Fibroblast of the conjunctiva (primary cell): Measurements from ENCODE around the gene GPX2.

ENCODE experiments used
- DNase-seq: peaks from one replicate; pipeline ENCODE4 v3.0.0-alpha.2; 2010; ENCODE audit warnings: low read depth

GPX2 gene

DNA sequence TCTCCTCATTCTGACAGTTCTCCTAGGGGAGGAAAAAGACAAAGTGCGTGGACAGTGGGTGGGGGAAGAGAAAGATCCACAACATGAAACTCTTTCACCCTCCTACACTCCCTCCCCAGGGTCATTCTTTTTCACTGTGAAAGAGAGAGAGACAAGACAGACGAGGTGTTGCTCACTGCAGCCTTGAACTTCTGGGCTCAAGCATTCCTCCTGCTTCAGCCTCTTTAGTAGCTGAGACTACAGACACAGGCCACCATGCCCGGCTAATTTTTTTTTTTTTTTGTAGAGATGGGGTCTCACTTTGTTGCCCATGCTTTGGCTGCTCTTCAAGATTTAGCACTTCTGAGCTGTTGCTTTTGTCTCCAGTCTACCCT, 2.7 kb downstream of the GPX2 start:
- DNase-seq, result no peak

DNA sequence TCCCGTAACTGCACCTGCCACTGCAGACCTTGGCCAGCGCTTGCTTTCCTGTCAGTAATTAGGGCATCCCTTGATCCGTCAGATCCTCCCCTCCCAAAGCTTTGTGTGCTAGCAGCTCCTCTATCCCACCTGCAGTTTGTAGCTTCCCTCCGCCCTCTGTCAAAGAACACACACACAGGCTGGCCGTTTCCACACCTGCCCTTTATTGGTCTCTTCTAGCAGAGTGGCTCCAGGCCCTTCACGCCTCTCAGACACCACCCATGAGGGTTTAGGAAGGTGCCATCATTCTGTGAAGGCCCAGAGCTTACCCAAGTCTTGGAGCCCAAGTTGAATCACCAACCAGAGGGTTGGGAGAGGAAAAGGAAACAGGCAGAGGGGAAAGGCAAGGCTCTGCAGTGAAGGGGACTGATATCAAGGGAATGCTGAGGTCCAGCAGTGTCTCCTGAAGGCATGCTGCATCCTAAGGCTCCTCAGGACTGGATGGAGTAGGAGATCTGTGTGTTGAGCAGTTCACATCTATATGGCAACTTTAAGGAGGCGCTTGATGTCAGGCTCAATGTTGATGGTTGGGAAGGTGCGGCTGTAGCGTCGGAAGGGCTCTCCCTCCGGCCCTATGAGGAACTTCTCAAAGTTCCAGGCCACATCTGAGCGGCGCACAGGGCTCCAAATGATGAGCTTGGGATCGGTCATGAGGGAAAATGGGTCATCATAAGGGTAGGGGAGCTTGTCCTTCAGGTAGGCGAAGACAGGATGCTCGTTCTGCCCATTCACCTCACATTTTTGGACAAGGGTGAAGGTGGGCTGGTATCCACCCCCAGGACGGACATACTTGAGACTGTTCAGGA, 3.4 kb downstream of the GPX2 start:
- no peak for DNase-seq

DNA sequence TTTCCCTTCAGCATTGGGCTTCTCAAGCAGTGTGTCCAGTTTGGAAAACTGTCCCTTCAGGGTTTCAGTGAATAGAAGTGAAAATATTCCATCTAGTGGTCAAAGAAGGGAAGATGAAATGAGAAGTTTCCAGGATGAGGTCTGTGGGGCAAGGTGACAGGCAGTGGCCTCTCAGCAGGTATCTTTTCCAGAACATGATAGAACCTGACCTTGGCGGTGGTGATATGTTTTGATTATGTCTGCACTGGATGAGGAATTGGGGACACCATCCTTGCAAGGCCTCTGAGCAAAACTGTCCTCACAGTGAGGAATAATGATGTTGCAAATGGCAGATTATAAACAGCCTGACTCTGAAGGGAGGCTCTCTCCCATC, 4.7 kb downstream of the GPX2 start:
- DNase-seq, result no peak

DNA sequence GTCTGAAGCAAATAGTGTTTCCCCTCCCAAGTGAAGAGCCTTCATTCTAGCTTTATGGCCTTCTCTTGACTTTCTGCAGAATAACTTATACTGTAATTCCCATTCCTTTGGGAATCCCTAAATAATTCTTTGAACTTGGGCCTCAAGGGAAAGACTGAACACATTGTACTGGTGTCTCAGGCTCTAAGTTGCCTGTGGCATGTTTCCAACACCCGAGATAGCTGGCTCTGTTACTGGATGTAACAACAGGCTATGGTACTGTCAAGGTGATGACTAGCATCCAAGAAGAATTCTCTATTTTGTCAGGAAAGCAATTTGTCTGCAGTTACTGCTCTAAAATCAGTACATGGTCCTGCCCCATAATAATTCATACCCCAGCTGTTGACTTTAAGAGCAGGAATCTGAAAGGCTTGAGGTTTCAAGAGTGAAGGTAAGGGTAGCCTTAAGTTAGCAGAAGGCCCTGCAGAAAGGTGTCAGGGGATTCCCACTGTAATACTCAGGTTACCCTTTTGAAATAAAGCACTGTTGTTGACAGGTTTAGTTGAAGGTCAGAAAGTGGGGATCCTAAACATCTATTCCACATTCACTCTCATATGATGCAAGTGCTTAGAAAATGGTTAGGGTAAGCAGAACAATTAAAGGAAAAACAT, 5.2 kb downstream of the GPX2 start:
- DNase-seq, result no peak

DNA sequence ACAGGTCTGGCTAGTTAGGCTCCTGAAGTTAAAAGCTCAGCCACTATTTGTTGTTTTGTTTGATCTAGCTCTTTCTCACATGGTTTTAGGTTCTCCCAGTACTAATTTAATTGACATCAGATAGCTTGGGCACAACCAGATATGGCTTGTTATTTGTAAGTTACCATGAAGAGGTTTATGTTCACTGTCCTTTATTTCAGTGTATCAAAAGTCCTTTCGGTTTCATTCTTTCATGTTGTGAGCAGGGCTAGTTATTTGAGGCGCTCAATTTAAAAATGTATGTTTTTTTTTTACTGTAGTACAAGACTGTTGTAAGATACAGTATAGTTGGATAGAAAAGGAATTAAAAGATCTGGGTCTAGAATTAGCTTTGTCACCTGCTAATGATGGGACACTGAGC, 7.0 kb downstream of the GPX2 start:
- DNase-seq, result no peak

DNA sequence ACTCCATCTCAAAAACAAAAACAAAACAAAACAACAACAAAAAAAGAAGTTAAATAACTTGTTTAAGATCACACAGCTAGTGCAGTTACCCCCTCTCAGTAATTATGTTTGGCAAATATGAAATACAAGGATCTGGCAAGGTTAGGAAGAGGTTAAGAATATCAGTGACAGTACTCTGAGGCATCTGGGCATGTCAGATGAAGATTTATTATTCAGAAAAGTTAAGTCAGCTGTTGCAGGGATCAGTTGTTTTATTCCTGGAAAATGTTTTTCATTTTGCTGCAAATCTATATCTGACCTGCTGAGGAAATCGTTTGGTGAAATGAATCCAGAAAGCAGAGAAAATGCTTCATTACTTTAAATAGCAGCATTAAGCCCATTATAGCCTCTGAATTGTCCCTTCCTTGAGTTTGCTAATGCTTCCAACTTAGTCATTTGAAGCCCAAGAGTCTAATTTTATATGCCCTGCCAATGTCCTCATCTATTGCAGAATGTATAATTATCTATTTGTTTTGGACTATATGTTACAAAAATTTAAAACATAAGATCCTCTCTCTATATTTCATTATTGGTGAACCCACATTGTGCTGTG, 8.1 kb downstream of the GPX2 start:
- DNase-seq, result no peak

DNA sequence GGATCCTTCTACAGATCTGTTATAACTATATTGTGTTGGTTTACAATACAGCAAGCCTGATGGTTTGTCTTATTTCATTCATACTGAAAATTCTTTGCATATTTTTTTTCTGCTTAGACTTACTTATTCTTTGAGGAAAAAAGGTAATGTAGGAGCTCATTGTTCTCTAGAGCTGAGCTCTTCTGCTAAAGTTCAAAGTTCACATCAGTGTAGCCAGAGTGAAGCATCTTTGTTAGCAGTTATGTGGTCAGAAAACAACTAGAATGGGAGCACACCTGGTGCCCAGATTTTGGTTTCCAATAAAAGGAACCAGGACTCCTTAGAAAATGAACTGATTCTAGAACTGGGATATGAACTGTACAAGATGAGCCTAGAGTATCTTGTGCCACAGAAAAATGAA, 10.3 kb downstream of the GPX2 start:
- no peak for DNase-seq

DNA sequence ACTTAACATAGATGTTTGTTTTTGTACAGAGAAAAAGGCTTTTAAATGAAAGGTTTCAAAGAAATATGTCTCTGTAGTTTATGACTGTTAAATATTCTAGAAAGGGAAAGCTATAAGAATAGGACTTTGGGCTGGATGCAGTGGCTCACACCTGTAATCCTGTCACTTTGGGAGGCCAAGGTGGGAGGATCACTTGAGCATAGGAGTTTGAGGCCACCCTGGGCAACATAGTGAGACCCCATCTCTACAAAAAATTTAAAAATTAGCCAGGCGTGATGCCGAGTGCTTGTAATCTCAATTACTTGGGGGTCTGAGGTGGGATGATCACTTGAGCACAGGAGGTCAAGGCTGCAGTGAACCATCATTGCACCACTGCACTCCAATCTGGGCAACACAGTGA, 11.4 kb downstream of the GPX2 start:
- DNase-seq, result no peak

DNA sequence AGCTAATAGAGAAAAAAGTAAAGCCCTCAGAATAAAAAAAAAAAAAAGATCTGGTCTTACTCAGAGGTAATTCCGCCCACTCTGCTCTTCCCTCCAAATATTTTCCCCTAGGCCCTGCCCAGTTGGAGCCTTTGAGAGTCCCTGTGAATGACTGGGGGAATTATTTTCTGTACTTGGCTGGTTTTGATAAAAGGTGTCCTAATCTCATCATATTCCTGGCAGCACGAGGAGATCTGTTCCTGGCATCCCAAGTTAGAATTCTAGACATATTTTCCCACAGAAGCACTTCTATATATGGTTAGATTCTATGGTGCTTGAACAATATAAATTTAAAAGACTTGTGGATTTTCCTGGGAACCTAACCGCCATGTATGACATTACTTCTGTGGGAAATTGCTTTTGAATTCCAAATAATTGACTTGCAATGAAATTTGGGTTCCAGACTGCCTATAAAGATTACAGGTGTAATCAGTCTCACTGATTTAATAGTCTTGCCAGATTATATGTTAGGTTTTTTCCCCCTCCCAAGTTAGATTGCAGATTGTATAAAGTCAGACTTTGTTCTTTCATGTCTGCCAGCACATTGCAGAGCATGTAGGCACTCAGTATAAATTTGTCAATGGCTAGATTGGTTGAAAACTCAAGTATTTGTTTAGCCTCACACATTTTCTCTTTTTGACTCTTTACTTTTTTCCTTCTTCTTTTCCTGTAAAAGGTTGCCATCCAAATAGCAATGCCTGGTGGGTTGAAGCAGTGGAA, 12.3 kb downstream of the GPX2 start:
- no peak for DNase-seq

DNA sequence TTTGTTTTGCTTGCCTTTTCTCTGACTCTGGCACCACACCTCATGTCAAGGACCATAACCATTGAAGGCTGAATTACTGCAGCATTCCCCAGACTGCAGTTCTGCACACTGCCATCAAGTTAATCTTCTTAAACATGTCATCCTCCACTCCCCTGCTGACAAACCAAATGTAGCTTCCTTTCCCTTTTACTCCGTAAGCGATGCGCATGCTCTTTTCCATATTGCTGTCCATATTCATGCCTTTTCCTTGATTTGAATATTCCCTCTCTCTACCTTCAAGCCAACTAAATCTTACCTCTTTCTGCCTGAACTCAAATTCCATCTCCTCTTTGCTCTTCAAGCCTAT, 13.6 kb downstream of the GPX2 start:
- DNase-seq, result no peak

DNA sequence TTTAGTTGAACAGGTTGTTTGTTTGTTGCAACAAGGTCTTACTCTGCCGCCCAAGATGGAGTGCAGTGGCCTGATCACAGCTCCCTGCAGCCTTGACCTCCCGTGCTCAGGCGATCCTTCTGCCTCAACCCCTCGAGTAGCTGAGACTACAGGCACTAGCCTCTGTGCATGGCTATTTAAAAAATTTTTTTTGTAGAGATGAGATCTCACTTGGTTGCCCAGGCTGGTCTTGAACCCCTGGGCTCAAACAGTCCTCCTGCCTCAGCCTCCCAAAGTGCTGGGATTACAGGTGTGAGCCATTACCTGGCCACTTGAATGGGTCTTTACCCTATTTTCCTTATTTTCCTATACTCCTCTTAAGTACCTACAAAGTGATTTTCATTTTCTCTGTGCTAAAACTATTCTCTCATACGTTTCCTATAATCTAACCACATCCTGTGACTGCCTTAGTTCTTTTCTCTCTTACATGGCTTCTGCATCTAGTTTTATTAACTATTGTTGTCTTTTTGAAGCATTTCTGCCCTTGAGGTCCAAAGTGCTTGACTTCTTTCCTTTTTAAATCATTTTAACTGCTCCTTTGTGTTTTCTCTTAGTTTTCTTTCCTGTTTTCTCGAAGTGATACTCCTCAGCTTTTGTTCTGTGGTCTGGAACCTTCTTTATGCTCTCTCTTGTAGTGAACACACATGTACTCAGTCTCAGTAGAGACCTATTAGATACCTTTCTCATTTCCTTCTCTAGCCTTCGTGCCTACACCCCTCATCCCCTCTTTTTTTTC, 14.1 kb downstream of the GPX2 start:
- no peak for DNase-seq

DNA sequence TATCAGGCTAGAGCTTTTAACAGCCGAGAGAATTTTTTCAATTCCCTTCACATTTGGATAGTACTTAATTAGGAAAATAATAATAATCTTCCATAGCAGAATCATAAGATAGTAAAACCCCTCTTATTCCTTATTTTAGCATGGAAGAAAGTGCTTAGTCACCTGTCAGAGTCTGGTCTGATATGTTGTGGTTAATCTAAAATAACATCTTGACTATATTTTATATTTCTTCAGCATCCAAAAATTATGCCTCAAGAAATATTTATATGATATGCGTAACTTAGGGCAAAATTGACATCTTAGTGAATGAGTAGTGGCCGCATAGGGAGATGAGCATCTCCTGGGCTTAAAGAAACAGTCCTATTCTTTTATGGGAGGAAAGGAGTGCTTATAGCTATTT, 15.5 kb downstream of the GPX2 start:
- no peak for DNase-seq

DNA sequence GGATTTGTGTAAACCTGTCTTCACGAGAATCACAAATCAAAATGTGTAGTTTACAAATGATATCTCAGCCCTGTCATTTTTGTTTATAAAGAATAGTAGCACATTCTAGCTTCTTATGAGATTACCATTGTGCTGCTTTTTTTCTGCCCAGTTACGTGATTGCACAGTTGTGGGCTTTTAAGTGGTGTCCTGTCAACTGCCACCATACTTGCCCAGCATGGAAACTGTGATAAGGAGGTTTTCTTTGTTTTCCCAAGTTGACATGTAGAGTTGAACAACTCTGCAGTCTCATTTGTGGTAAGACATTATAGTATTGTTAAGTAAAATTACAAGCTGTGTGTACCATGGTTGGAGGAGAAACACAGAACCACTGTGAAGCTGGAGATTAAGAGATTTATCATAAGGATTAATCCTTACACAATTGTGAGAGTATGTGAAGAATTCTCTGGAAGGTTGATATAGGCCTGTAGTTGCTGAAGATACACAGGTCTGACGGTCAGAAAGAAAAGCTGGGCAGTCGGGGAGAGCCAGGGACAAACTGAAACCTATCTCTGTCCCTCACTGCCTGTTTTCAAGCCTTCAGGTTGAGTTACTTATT, 16.0 kb downstream of the GPX2 start:
- DNase-seq, result no peak

DNA sequence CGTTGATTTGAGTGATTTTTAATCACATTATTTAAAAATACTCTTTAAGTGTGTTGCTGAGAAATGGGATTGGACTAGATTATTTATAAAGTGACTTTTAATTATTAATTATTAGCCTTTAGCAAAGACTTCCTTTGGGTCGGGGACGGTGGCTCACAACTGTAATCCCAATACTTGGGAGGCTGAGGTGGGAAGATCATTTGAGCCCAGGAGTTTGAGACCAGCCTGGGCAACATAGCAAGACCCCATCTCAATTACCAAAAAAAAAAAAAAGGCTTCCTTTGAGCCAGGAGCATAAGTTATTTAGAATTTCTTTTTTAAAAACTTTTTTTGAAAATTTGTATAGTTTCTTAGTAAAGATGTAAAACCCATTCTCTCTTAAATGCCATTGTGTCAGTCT, 19.5 kb downstream of the GPX2 start:
- DNase-seq, result no peak

DNA sequence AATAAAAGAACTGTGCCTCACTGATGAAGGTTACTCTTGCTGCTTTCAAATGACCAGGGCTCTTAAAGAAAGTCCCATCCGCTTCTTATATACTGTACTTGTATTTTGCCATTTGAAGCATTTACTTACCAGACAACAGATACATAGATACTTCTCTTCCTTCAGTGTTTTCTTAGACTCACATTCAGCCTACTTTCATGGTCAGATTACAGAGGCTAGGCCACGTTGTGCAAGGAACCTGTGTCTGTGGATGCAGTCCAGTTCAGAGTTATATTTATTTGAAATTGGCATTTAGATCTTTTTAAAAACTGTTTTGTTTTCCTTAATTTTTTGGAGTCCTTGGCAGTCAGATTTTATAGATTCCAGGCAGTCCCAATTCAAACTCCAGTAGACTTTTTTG, 22.1 kb downstream of the GPX2 start:
- DNase-seq, result no peak

DNA sequence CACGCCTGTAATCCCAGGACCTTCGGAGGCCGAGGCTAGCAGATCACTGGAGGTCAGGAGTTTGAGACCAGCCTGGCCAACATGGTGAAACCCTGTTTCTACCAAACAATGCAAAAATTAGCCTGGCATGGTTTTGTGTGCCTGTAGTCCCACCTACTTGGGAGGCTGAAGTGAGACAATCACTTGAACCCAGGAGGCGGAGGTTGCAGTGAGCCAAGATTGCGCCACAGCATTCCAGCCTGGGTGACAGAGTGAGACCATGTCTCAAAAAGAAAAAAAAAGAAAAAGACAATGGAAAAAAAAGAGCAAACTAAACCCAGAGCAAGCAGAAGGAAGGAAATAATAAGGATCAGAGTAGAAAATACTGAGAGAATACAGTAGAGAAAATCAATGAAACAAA, 22.9 kb downstream of the GPX2 start:
- DNase-seq, result no peak

DNA sequence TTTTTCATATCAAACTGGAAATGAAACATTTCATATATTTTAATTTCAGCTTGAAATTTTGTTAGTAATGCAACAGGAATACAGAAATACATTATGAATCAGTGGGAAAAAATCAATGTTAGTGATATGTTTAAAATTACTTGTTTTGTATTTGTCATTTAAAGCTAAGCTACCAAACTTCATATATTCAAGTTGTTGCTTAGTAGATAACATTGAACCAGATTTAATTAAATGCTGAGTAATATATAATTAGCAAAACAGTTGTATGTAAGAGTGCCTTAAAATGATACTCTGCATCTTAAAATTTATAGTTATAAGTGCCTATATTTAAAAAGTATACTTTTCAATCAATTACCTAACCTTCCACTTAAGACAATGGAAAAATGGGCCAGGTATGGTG, 23.3 kb downstream of the GPX2 start:
- DNase-seq, result no peak

DNA sequence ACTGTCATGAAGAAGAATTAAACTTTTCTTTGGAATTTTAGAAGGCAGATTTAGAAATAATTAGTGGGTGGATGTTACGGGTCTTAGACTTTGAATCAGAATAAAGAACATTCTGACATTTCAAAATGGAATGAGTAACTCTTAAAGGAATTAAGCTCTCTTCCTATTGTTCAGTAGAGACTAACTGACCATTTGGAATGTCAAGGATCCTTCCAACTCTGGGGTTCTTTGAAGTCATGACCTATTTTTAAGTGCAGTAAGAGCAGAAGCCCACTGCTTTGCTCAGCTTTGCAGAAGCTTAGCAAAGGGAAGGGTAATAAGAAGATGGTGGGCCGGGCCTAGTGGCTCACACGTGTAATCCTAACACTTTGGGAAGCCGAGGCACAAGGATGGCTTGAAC, 24.3 kb downstream of the GPX2 start:
- no peak for DNase-seq

DNA sequence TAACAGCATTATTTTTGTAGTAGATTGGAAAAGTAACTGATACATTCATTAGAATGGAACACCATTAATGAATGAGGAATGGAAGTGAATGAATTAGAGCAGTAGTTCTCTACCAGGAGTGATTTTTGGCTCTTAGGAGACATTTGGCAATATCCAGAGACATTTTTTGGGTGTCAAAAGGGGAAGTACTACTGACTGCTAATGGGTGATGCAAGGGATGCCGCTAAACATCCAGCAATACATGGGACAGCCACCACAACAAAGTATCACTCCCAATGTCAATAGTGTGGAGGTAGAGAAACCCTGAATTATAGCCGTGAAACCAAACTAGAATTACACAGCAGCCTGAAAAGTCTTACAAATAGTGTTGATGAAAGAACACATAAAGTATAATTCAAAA, 26.7 kb downstream of the GPX2 start:
- DNase-seq, result no peak

DNA sequence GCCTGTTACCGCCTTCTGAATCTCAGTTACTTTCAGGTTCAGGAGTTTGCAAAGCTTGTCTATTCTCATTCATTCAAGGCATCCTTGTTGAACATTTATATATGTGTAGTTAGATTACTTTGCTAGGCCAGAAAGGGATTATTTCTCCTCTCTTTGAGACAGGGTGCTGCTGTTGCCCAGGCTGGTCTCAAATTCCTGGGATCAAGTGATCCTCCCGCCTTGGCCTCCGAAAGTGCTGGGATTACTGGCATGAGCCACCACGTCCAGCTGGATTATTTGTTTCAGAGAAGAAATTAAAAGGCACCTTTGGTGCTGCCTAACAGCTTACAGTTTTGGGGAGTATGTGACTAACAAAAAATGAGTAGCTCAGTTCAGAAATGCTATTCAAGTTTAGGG, 27.5 kb downstream of the GPX2 start:
- DNase-seq, result no peak

DNA sequence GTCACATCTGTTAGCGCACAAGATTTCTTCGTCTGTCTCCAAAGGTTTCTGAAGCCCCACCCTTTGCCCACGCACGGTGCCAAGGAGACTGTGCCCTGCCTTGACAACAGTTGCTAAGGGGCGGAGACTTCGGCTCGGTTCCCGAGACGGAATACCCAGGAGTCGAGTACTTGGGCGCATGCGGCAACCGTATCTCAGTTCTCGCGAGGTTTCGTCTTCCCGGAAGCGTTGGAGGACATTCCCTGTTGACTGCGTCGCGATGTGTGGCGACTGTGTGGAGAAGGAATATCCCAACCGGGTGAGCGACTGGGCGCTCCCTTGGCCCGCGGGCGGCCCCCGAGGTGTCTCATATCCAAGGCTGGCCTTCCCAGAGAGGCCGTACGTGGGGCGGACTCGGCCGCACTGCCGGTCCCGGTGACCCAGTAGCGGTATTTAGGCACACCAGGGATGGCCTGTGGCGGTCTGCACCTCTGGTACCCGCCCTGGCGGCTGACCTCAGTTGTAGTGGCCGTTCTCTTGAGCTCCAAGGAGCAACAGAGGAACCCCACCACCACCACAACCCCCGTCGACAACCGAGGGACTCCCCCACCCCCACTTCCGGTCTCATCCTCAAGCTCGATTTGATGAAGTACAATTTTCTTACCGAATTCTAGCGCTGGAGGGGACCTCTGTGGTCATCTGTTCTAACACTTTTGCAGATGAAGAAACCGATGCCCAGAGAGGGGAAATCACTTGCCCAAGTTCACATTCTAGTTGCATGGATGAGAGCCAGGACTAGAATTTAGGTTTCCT, 28.1 kb downstream of the GPX2 start, which contains the start of gene CHURC1:
TSS of gene CHURC1 (plus strand) at position 219 of the 792 bp plus-strand sequence. CDS start at position 260, 41 bp downstream.
- DNase-seq, result peak; percentile 97
